HEK293 (cell line): ENCODE results near the gene KCNJ5.

Experiments
- CTCF ChIA-PET: fragments of 350-600 bp; formaldehyde crosslinking; extraction: SDS; loops from one replicate; lab custom pipeline; 2021; ENCODE audit warnings: antibody characterized with exemption; lab: Yijun Ruan, JAX
- POLR2A ChIA-PET: fragments of 300-600 bp; formaldehyde crosslinking; extraction: SDS; loops from one replicate; lab custom pipeline; 2020; ENCODE audit warnings: antibody characterized with exemption, inconsistent platforms; lab: Yijun Ruan, JAX
- H3K27ac ChIP-seq: fragments of 200-500 bp; sonication (Bioruptor generic); 2 replicates; pipeline ENCODE4 v1.5.1; 2014; ENCODE audit warnings: low read depth, low read length, control low read depth, inconsistent platforms; ENCODE audit errors: extremely low read depth
- H3K36me3 ChIP-seq, 2 experiments: fragments of 200-500 bp in 1 of 2; sonication (Bioruptor generic) in 1 of 2; 1 replicate in 1 of 2; 2 replicates in 1 of 2; pipeline ENCODE4 v1.5.1; 2014 to 2017; ENCODE audit warnings: inconsistent platforms in 2 of 2, low read length in 2 of 2; ENCODE audit not compliant: control insufficient read depth in 2 of 2, insufficient read depth in 1 of 2
- H3K4me1 ChIP-seq: fragments of 200-500 bp; sonication (Bioruptor generic); 2 replicates; pipeline ENCODE4 v1.5.1; 2014; ENCODE audit warnings: mild to moderate bottlenecking, low read length, inconsistent platforms; ENCODE audit not compliant: control insufficient read depth, insufficient read depth
- H3K4me3 ChIP-seq: 2 replicates; pipeline ENCODE4 v1.5.1; 2011; ENCODE audit warnings: low read depth, mild to moderate bottlenecking, control low read depth, low read length, moderate library complexity
- H3K9me3 ChIP-seq: fragments of 200-500 bp; sonication (Bioruptor generic); 2 replicates; pipeline ENCODE4 v1.5.1; 2014; ENCODE audit warnings: low read depth, low read length, inconsistent platforms; ENCODE audit not compliant: control insufficient read depth, insufficient read depth
- KLF8 ChIP-seq: fragments of 450-650 bp; formaldehyde crosslinking; IDR thresholded peaks from 2 replicates; pipeline ENCODE4 v1.5.1; 2016; ENCODE audit warnings: missing biosample characterization, missing genetic modification characterization
- MEIS1 ChIP-seq: sonication (generic); formaldehyde crosslinking; IDR thresholded peaks from 2 replicates; pipeline ENCODE4 v1.8.1; 2022; ENCODE audit warnings: missing genetic modification reagents, mild to moderate bottlenecking, borderline replicate concordance
- TCF7L2 ChIP-seq: IDR thresholded peaks from 2 replicates; pipeline ENCODE4 v1.6.1; 2011; ENCODE audit warnings: low read depth, mild to moderate bottlenecking, inconsistent platforms, low read length, moderate library complexity, borderline replicate concordance
- ZIC2 ChIP-seq: fragments of 450-650 bp; formaldehyde crosslinking; IDR thresholded peaks from 2 replicates; pipeline ENCODE4 v1.5.1; 2016; ENCODE audit warnings: missing biosample characterization, missing genetic modification characterization
- ZNF121 ChIP-seq: fragments of 450-650 bp; formaldehyde crosslinking; IDR thresholded peaks from 2 replicates; pipeline ENCODE4 v1.5.1; 2016; ENCODE audit warnings: missing biosample characterization, missing genetic modification characterization
- ZNF132 ChIP-seq: fragments of 450-650 bp; formaldehyde crosslinking; IDR thresholded peaks from 2 replicates; pipeline ENCODE4 v1.5.1; 2017; ENCODE audit warnings: missing biosample characterization, missing genetic modification characterization, borderline replicate concordance
- ZNF155 ChIP-seq: fragments of 450-650 bp; formaldehyde crosslinking; IDR thresholded peaks from 2 replicates; pipeline ENCODE4 v1.5.1; 2016; ENCODE audit warnings: missing biosample characterization, missing genetic modification characterization
- ZNF16 ChIP-seq: fragments of 450-650 bp; formaldehyde crosslinking; IDR thresholded peaks from 2 replicates; pipeline ENCODE4 v1.5.1; 2016; ENCODE audit warnings: low read depth, missing biosample characterization, missing genetic modification characterization
- ZNF175 ChIP-seq: fragments of 450-650 bp; formaldehyde crosslinking; IDR thresholded peaks from 2 replicates; pipeline ENCODE4 v1.5.1; 2016; ENCODE audit warnings: missing biosample characterization, missing genetic modification characterization
- ZNF214 ChIP-seq: fragments of 450-650 bp; formaldehyde crosslinking; IDR thresholded peaks from 2 replicates; pipeline ENCODE4 v1.5.1; 2017; ENCODE audit warnings: missing biosample characterization, mild to moderate bottlenecking, missing genetic modification characterization, borderline replicate concordance
- ZNF221 ChIP-seq: fragments of 450-650 bp; formaldehyde crosslinking; IDR thresholded peaks from 2 replicates; pipeline ENCODE4 v1.5.1; 2017; ENCODE audit warnings: missing biosample characterization, missing genetic modification characterization, borderline replicate concordance
- ZNF239 ChIP-seq: fragments of 450-650 bp; formaldehyde crosslinking; IDR thresholded peaks from 2 replicates; pipeline ENCODE4 v1.5.1; 2016; ENCODE audit warnings: missing biosample characterization, missing genetic modification characterization
- ZNF248 ChIP-seq: fragments of 450-650 bp; formaldehyde crosslinking; IDR thresholded peaks from 2 replicates; pipeline ENCODE4 v1.5.1; 2017; ENCODE audit warnings: missing biosample characterization, missing genetic modification characterization
- ZNF404 ChIP-seq: fragments of 450-650 bp; formaldehyde crosslinking; IDR thresholded peaks from 2 replicates; pipeline ENCODE4 v1.5.1; 2017; ENCODE audit warnings: missing biosample characterization, missing genetic modification characterization
- ZNF433 ChIP-seq: fragments of 450-650 bp; formaldehyde crosslinking; IDR thresholded peaks from 2 replicates; pipeline ENCODE4 v1.5.1; 2016; ENCODE audit warnings: missing biosample characterization, missing genetic modification characterization, low read depth
- ZNF501 ChIP-seq: fragments of 450-650 bp; formaldehyde crosslinking; IDR thresholded peaks from 2 replicates; pipeline ENCODE4 v1.5.1; 2016; ENCODE audit warnings: missing biosample characterization, missing genetic modification characterization
- ZNF510 ChIP-seq: fragments of 450-650 bp; formaldehyde crosslinking; IDR thresholded peaks from 2 replicates; pipeline ENCODE4 v1.5.1; 2018; ENCODE audit warnings: mild to moderate bottlenecking, missing genetic modification characterization, missing biosample characterization; ENCODE audit not compliant: insufficient replicate concordance
- ZNF529 ChIP-seq: fragments of 450-650 bp; formaldehyde crosslinking; IDR thresholded peaks from 2 replicates; pipeline ENCODE4 v1.5.1; 2017; ENCODE audit warnings: missing genetic modification characterization, missing biosample characterization; ENCODE audit not compliant: insufficient replicate concordance
- ZNF530 ChIP-seq: fragments of 450-650 bp; formaldehyde crosslinking; IDR thresholded peaks from 2 replicates; pipeline ENCODE4 v1.5.1; 2016; ENCODE audit warnings: low read depth, missing biosample characterization, missing genetic modification characterization
- ZNF621 ChIP-seq: fragments of 450-650 bp; formaldehyde crosslinking; IDR thresholded peaks from 2 replicates; pipeline ENCODE4 v1.5.1; 2017; ENCODE audit warnings: missing biosample characterization, missing genetic modification characterization
- ZNF623 ChIP-seq: fragments of 450-650 bp; formaldehyde crosslinking; IDR thresholded peaks from 2 replicates; pipeline ENCODE4 v1.5.1; 2016; ENCODE audit warnings: missing biosample characterization, missing genetic modification characterization
- ZNF658 ChIP-seq: fragments of 450-650 bp; formaldehyde crosslinking; IDR thresholded peaks from 2 replicates; pipeline ENCODE4; 2016; ENCODE audit warnings: missing biosample characterization, missing genetic modification characterization
- ZNF664 ChIP-seq: fragments of 450-650 bp; formaldehyde crosslinking; IDR thresholded peaks from 2 replicates; pipeline ENCODE4 v1.5.1; 2016; ENCODE audit warnings: missing biosample characterization, missing genetic modification characterization
- ZNF76 ChIP-seq: fragments of 450-650 bp; formaldehyde crosslinking; IDR thresholded peaks from 2 replicates; pipeline ENCODE4; 2016; ENCODE audit warnings: low read depth, missing biosample characterization, missing genetic modification characterization, borderline replicate concordance
- TF ChIP-seq, protein P1 (sequence below): fragments of 450-650 bp; formaldehyde crosslinking; IDR thresholded peaks from 2 replicates; pipeline ENCODE4 v1.5.1; 2017; ENCODE audit warnings: missing biosample characterization, missing genetic modification characterization
- TF ChIP-seq, protein P2 (sequence below): fragments of 450-650 bp; formaldehyde crosslinking; IDR thresholded peaks from 2 replicates; pipeline ENCODE4 v1.5.1; 2016; ENCODE audit warnings: missing biosample characterization, missing genetic modification characterization
- TF ChIP-seq, protein P3 (sequence below): fragments of 450-650 bp; IDR thresholded peaks from 2 replicates; pipeline ENCODE4 v1.5.1; 2018; ENCODE audit warnings: missing biosample characterization, mild to moderate bottlenecking, missing genetic modification characterization
- TF ChIP-seq, protein P4 (sequence below): fragments of 450-650 bp; formaldehyde crosslinking; IDR thresholded peaks from 2 replicates; pipeline ENCODE4 v1.5.1; 2016; ENCODE audit warnings: missing biosample characterization, missing genetic modification characterization

KCNJ5 gene

DNA sequence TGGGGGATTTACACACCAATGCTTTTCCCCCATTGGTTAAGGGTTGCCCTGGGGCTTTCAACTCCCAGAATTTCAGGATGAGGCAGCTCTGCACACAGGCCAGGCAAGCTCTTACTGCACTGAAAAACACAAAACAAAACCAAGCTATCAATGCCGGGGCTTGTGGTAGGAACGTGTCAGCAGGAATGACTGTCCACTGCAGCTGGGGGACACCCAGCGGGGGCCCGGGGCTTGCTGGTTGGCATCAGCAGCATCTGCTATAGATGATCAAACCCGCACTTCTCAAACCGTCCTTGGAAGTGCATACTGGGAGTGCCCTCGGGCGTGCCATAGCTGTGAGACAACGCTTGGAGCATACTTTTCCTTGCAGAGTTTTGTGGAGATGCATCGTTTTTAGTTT is 43.8 kb downstream of the KCNJ5 start:
- Histone ChIP-seq H3K4me3 (no peak overlapping the region), H3K4me1 (no peaks in the 10 kb centered on the region), H3K27ac (no peak overlapping the region), H3K36me3 (no peaks in the 10 kb centered on the region), H3K9me3 (no peaks in the 10 kb centered on the region)
- POLR2A ChIA-PET: no interaction called here
- TF ChIP-seq MEIS1: no peak
- TF ChIP-seq ZNF155 (tag by site-specific recombination): no peak
- no peak for TF ChIP-seq ZNF404 (tag by site-specific recombination)
- TF ChIP-seq, protein P1, sequence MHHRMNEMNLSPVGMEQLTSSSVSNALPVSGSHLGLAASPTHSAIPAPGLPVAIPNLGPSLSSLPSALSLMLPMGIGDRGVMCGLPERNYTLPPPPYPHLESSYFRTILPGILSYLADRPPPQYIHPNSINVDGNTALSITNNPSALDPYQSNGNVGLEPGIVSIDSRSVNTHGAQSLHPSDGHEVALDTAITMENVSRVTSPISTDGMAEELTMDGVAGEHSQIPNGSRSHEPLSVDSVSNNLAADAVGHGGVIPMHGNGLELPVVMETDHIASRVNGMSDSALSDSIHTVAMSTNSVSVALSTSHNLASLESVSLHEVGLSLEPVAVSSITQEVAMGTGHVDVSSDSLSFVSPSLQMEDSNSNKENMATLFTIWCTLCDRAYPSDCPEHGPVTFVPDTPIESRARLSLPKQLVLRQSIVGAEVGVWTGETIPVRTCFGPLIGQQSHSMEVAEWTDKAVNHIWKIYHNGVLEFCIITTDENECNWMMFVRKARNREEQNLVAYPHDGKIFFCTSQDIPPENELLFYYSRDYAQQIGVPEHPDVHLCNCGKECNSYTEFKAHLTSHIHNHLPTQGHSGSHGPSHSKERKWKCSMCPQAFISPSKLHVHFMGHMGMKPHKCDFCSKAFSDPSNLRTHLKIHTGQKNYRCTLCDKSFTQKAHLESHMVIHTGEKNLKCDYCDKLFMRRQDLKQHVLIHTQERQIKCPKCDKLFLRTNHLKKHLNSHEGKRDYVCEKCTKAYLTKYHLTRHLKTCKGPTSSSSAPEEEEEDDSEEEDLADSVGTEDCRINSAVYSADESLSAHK (tag by site-specific recombination): no peak
- TF ChIP-seq ZNF132 (tag by site-specific recombination): no peak
- no peak for TF ChIP-seq ZIC2 (tag by site-specific recombination)
- TF ChIP-seq ZNF214 (tag by site-specific recombination): no peak
- no peak for TF ChIP-seq ZNF76
- TF ChIP-seq ZNF433 (tag by site-specific recombination): no peak
- TF ChIP-seq ZNF175: no peak
- TF ChIP-seq ZNF664: no peak
- TF ChIP-seq ZNF239 (tag by site-specific recombination): no peak
- TF ChIP-seq ZNF658 (tag by site-specific recombination): no peak
- TF ChIP-seq ZNF529 (tag by site-specific recombination): no peak
- TF ChIP-seq ZNF621: no peak
- TF ChIP-seq, protein P2, sequence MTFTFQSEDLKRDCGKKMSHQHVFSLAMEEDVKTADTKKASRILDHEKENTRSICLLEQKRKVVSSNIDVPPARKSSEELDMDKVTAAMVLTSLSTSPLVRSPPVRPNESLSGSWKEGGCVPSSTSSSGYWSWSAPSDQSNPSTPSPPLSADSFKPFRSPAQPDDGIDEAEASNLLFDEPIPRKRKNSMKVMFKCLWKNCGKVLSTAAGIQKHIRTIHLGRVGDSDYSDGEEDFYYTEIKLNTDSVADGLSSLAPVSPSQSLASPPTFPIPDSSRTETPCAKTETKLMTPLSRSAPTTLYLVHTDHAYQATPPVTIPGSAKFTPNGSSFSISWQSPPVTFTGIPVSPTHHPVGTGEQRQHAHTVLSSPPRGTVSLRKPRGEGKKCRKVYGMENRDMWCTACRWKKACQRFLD (tag by site-specific recombination): no peak
- TF ChIP-seq, protein P3, sequence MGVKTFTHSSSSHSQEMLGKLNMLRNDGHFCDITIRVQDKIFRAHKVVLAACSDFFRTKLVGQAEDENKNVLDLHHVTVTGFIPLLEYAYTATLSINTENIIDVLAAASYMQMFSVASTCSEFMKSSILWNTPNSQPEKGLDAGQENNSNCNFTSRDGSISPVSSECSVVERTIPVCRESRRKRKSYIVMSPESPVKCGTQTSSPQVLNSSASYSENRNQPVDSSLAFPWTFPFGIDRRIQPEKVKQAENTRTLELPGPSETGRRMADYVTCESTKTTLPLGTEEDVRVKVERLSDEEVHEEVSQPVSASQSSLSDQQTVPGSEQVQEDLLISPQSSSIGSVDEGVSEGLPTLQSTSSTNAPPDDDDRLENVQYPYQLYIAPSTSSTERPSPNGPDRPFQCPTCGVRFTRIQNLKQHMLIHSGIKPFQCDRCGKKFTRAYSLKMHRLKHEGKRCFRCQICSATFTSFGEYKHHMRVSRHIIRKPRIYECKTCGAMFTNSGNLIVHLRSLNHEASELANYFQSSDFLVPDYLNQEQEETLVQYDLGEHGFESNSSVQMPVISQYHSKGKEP (tag by site-specific recombination): no peak
- CTCF ChIA-PET: interaction anchor here (0.9 kb wide), 1 partner anchor 49 kb away, joined by 4 read pairs; no protein-coding TSS in a partner anchor

DNA sequence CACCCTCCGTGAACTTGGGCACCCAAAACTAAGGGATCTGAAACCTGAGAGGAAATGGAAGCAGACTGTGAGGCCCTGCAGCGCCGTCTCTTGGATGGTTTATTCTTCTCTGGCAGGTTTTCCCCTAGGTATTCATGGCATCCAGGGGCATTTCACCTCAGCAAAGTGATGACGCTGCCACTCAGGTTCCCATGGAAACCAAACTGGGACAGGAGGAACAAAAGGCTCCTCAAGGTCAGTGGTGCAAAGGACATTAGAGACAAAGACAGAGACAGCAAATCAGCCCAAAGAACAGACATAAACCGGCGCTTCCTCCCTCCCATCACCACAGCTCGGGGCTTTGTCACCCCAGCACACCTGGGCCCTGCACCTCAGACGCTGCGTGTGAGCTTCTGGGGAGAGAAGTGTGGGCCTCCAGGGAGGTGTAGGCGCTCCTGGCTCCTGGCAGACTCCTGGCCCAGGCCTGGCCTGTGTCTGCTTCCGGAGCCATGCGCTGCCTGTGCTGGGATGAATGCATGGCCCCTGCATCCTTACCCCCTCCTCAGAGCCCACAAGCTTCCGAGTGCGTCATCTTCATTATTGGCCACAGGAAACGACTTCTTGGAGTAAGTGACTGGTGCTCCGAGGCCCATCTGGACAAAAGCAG is 45.6 kb downstream of the KCNJ5 start:
- H3K4me3 ChIP-seq: no peak overlapping the region
- ChIA-PET CTCF (interaction anchor here (1.8 to 4.9 kb wide), 2 partner anchors 20 to 51 kb away, joined by 6 to 37 read pairs; no protein-coding TSS in a partner anchor), POLR2A (no interaction called here)
- no peaks in the 10 kb centered on the region for H3K9me3 ChIP-seq
- no peaks in the 10 kb centered on the region for H3K36me3 ChIP-seq
- no peaks in the 10 kb centered on the region for H3K4me1 ChIP-seq
- H3K27ac ChIP-seq: no peak overlapping the region
- TF ChIP-seq ZNF623: no peak
- TF ChIP-seq ZNF501: no peak
- no peak for TF ChIP-seq ZNF16 (tag by site-specific recombination)
- no peak for TF ChIP-seq ZNF530 (tag by site-specific recombination)
- TF ChIP-seq KLF8: no peak
- TF ChIP-seq ZNF121 (tag by site-specific recombination): no peak
- TF ChIP-seq, protein P4, sequence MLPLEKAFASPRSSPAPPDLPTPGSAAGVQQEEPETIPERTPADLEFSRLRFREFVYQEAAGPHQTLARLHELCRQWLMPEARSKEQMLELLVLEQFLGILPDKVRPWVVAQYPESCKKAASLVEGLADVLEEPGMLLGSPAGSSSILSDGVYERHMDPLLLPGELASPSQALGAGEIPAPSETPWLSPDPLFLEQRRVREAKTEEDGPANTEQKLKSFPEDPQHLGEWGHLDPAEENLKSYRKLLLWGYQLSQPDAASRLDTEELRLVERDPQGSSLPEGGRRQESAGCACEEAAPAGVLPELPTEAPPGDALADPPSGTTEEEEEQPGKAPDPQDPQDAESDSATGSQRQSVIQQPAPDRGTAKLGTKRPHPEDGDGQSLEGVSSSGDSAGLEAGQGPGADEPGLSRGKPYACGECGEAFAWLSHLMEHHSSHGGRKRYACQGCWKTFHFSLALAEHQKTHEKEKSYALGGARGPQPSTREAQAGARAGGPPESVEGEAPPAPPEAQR: no peak
- TF ChIP-seq ZNF510 (tag by site-specific recombination): no peak
- no peak for TF ChIP-seq ZNF248 (tag by site-specific recombination)
- TF ChIP-seq, protein P3 (tag by site-specific recombination): no peak
- TF ChIP-seq TCF7L2: no peak
- TF ChIP-seq ZNF221 (tag by site-specific recombination): no peak
